ENCODE results near the gene AP1M2.
A peak's percentile ranks its signal among the peaks of the same experiment; 100 is the strongest.

Gene AP1M2

DNA sequence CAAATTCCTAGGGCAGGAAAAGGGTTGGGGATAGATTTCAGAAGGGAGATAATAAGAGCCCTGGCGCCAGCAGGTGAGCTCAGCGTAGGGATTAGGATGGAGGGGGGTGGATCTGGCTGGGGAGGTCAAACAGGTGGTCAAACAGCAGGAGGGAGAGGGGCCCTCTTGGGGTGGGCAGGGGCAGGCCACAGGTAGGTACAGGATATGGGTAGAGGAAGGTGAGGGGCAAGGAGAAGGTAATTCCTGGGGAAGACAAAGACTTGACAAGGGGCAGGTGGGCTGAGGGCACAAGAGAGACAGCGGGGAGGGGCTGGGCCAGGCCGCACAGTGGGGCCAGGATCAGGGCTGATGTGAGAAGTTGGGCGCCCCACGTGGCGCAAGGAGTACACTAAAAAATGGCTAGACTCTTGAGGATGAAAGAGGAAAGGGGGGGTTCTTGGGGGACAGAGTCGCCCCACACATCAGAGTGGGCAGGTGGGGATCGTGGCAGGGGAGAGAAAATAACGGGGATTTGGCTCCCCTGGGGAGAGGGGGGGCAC lies 22.0 kb downstream of the AP1M2 start:
- no peaks in the 10 kb centered on the region for H3K9me3 ChIP-seq (ENCODE audit: control insufficient read depth, low read length)
- no peaks in the 10 kb centered on the region for H3K27me3 ChIP-seq (ENCODE audit: control insufficient read depth, insufficient read depth, low read length)
- TF ChIP-seq CTCF (IDR thresholded peaks at IDR 0.05), result no peak

DNA sequence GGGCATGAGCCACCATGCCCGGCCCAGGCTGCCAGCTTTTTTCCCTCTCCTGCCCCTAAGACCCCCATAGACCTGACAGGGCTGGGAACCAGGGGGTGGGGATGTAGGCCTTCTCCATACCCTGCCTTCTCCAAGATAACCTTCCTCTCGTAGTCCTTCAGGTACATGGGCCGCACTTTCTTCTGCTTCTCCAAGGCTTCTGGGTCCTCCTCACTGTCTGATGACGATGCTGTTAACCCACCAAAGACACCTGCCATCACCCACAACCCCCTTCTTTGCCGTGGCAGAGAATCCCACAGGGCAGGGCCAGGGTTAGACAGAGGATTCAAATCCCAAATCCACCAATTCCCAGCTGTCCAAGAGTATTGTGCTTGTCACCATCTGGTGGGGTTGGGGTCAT lies 24.5 kb downstream of the AP1M2 start:
- no peaks in the 10 kb centered on the region for H3K36me3 ChIP-seq (ENCODE audit: control insufficient read depth, insufficient read depth, low read length)

More for the DNA sequence above, 22.0 kb downstream of the AP1M2 start:
- Histone ChIP-seq H3K27ac (peak overlapping the region; percentile 63), H3K79me2 (no peaks in the 10 kb centered on the region), H3K36me3 (ENCODE audit: control insufficient read depth, insufficient read depth, low read length) (no peaks in the 10 kb centered on the region), H3K9ac (peak overlapping the region; percentile 61), H2AFZ (peak overlapping the region; percentile 88), H3K4me1 (peaks cover 14% of the 10 kb centered on the region), H3K4me3 (ENCODE audit: low read depth, low read length) (peak overlapping the region; percentile 86), H3K4me2 (ENCODE audit: low read length) (peak overlapping the region; percentile 74)

DNA sequence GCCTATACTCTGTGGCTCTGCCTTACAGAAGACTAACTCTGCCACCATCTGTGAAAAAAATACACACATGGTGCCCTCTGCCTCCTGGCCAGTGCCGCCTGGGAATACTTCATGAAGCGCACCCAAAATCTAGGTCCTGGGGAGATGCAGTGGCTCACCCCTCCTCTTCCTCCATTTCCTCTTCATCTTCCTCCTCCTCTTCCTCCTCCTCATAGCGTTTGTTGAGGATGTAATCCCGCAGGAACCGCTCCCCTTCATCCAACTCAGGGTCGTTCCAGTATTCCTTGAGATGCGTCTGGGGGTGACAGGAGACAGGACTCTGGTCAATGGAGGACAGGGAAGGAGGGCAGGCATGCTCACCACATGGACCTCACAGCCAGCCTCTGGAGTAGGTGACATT lies 27.0 kb downstream of the AP1M2 start:
- no peak for TF ChIP-seq CTCF (IDR thresholded peaks at IDR 0.05)
- Histone ChIP-seq H3K27ac (no peak overlapping the region), H3K9ac (no peak overlapping the region), H3K4me2 (ENCODE audit: low read length) (no peak overlapping the region), H3K36me3 (ENCODE audit: control insufficient read depth, insufficient read depth, low read length) (no peaks in the 10 kb centered on the region), H3K27me3 (ENCODE audit: control insufficient read depth, insufficient read depth, low read length) (no peaks in the 10 kb centered on the region), H3K4me1 (peaks cover 6% of the 10 kb centered on the region), H3K9me3 (ENCODE audit: control insufficient read depth, low read length) (no peaks in the 10 kb centered on the region), H3K4me3 (ENCODE audit: low read depth, low read length) (no peak overlapping the region), H3K79me2 (no peaks in the 10 kb centered on the region), H2AFZ (no peak overlapping the region)

More for the DNA sequence above, 24.5 kb downstream of the AP1M2 start:
- H3K9ac ChIP-seq, result no peak overlapping the region
- H3K27me3 ChIP-seq (ENCODE audit: control insufficient read depth, insufficient read depth, low read length), result no peaks in the 10 kb centered on the region
- peaks cover 10% of the 10 kb centered on the region for H3K4me1 ChIP-seq
- no peaks in the 10 kb centered on the region for H3K9me3 ChIP-seq (ENCODE audit: control insufficient read depth, low read length)
- TF ChIP-seq CTCF (IDR thresholded peaks at IDR 0.05), result no peak
- H3K4me3 ChIP-seq (ENCODE audit: low read depth, low read length), result no peak overlapping the region
- no peak overlapping the region for H3K4me2 ChIP-seq (ENCODE audit: low read length)
- no peaks in the 10 kb centered on the region for H3K79me2 ChIP-seq
- no peak overlapping the region for H3K27ac ChIP-seq
- H2AFZ ChIP-seq, result no peak overlapping the region

GRCh38 chr19:10557603-10558197 lies 29.4 kb downstream of the AP1M2 start:
- Histone ChIP-seq H3K4me2 (ENCODE audit: low read length) (no peak overlapping the region), H3K79me2 (no peaks in the 10 kb centered on the region), H3K9me3 (ENCODE audit: control insufficient read depth, low read length) (no peaks in the 10 kb centered on the region), H2AFZ (no peak overlapping the region), H3K36me3 (ENCODE audit: control insufficient read depth, insufficient read depth, low read length) (no peaks in the 10 kb centered on the region), H3K27me3 (ENCODE audit: control insufficient read depth, insufficient read depth, low read length) (no peaks in the 10 kb centered on the region), H3K27ac (no peak overlapping the region), H3K4me1 (no peaks in the 10 kb centered on the region), H3K4me3 (ENCODE audit: low read depth, low read length) (no peak overlapping the region), H3K9ac (no peak overlapping the region)
- TF ChIP-seq CTCF (IDR thresholded peaks at IDR 0.05), result no peak

GRCh38 chr19:10555610-10555973 lies 31.5 kb downstream of the AP1M2 start:
- H3K79me2 ChIP-seq, result no peaks in the 10 kb centered on the region
- no peak overlapping the region for H3K4me2 ChIP-seq (ENCODE audit: low read length)
- TF ChIP-seq CTCF (IDR thresholded peaks at IDR 0.05), result no peak
- no peak overlapping the region for H3K4me3 ChIP-seq (ENCODE audit: low read depth, low read length)
- no peak overlapping the region for H3K27ac ChIP-seq
- H3K9ac ChIP-seq, result no peak overlapping the region
- H2AFZ ChIP-seq, result no peak overlapping the region
- no peaks in the 10 kb centered on the region for H3K36me3 ChIP-seq (ENCODE audit: control insufficient read depth, insufficient read depth, low read length)
- H3K4me1 ChIP-seq, result no peaks in the 10 kb centered on the region
- H3K9me3 ChIP-seq (ENCODE audit: control insufficient read depth, low read length), result no peaks in the 10 kb centered on the region
- no peaks in the 10 kb centered on the region for H3K27me3 ChIP-seq (ENCODE audit: control insufficient read depth, insufficient read depth, low read length)
